GM23338 (cell line): ENCODE measurements around the gene SH3BP4. TPM values are rescaled to one million over a fixed set of nuclear protein-coding genes. Genes with fewer than 3 reads are reported as not detected.

ENCODE experiments used
- ATAC-seq: fragments of 200-7000 bp; cut with Tn5 transposase; 3 replicates; pipeline ENCODE4 v1.9.1; 2020
- DNase-seq: peaks from one replicate; pipeline ENCODE4 v3.0.0-alpha.2; 2015; ENCODE audit warnings: low spot score
- H2AFZ ChIP-seq: fragments of 200-600 bp; sonication (generic); 2 replicates; pipeline ENCODE4 v1.8.0; 2016; ENCODE audit warnings: antibody characterized with exemption, mild to moderate bottlenecking, moderate library complexity
- H3F3A ChIP-seq: fragments of 200-600 bp; sonication (generic); replicated peaks from 2 replicates; pipeline ENCODE4 v1.8.0; 2017; ENCODE audit warnings: antibody characterized with exemption, mixed run types, low read depth
- H3K27ac ChIP-seq: fragments of 200-600 bp; sonication (generic); 2 replicates; pipeline ENCODE4 v1.6.1; 2016; ENCODE audit warnings: low read depth
- H3K27me3 ChIP-seq: fragments of 200-600 bp; sonication (generic); 2 replicates; pipeline ENCODE4 v1.8.0; 2016; ENCODE audit warnings: mild to moderate bottlenecking, mixed run types, moderate library complexity; ENCODE audit not compliant: insufficient read depth
- H3K36me3 ChIP-seq: fragments of 200-600 bp; sonication (generic); 2 replicates; pipeline ENCODE4 v1.8.0; 2016; ENCODE audit warnings: mild to moderate bottlenecking; ENCODE audit not compliant: insufficient read depth
- H3K4me1 ChIP-seq: fragments of 200-600 bp; sonication (generic); 2 replicates; pipeline ENCODE4 v1.8.0; 2016; ENCODE audit warnings: mild to moderate bottlenecking, moderate library complexity; ENCODE audit not compliant: insufficient read depth
- H3K4me2 ChIP-seq: fragments of 200-600 bp; sonication (generic); 2 replicates; pipeline ENCODE4 v1.7.1; 2017; ENCODE audit warnings: mixed run types
- H3K4me3 ChIP-seq: fragments of 200-600 bp; sonication (generic); 2 replicates; pipeline ENCODE4 v1.6.1; 2016; ENCODE audit warnings: mixed run types
- H3K79me2 ChIP-seq: fragments of 200-600 bp; sonication (generic); replicated peaks from 2 replicates; pipeline ENCODE4 v1.8.0; 2017; ENCODE audit warnings: mild to moderate bottlenecking; ENCODE audit not compliant: insufficient read depth
- H3K9me2 ChIP-seq: fragments of 200-600 bp; sonication (generic); 2 replicates; pipeline ENCODE4 v1.8.0; 2017; ENCODE audit not compliant: insufficient read depth
- H4K20me1 ChIP-seq: fragments of 200-600 bp; sonication (generic); replicated peaks from 2 replicates; pipeline ENCODE4 v1.8.0; 2017; ENCODE audit warnings: mild to moderate bottlenecking; ENCODE audit not compliant: insufficient read depth
- H3K27ac Mint-ChIP-seq: 2 replicates; pipeline ENCODE4 v1.8.0; 2020; ENCODE audit warnings: inconsistent platforms, mild to moderate bottlenecking, moderate library complexity, mixed read lengths
- H3K27me3 Mint-ChIP-seq: 3 replicates; pipeline ENCODE4 v1.8.0; 2022; ENCODE audit warnings: low read depth, mild to moderate bottlenecking, moderate library complexity, mixed read lengths, inconsistent platforms; ENCODE audit not compliant: insufficient read depth, poor library complexity
- H3K36me3 Mint-ChIP-seq: 3 replicates; pipeline ENCODE4 v1.8.0; 2021; ENCODE audit warnings: low read depth, mild to moderate bottlenecking, inconsistent platforms, moderate library complexity, mixed read lengths
- H3K4me1 Mint-ChIP-seq: 3 replicates; pipeline ENCODE4 v1.8.0; 2020; ENCODE audit warnings: mild to moderate bottlenecking, inconsistent platforms, mixed read lengths
- H3K4me3 Mint-ChIP-seq: 3 replicates; pipeline ENCODE4 v1.8.0; 2021; ENCODE audit warnings: moderate library complexity, mild to moderate bottlenecking, inconsistent platforms, mixed read lengths
- H3K9me3 Mint-ChIP-seq: 3 replicates; pipeline ENCODE4 v1.8.0; 2020; ENCODE audit warnings: moderate library complexity, mild to moderate bottlenecking, inconsistent platforms, mixed read lengths
- CREB1 ChIP-seq: fragments of 250-450 bp; sonication (Bioruptor Pico); IDR thresholded peaks from 2 replicates; pipeline ENCODE4 v1.5.0; 2020; ENCODE audit warnings: low read depth, mild to moderate bottlenecking, moderate library complexity
- EZH2 ChIP-seq: fragments of 200-600 bp; sonication (generic); IDR thresholded peaks from one replicate; pipeline ENCODE4 v1.8.0; 2017; ENCODE audit warnings: antibody characterized with exemption, mild to moderate bottlenecking, low read depth; ENCODE audit not compliant: unreplicated experiment
- EZH2phosphoT487 ChIP-seq: fragments of 200-600 bp; sonication (generic); IDR thresholded peaks from one replicate; pipeline ENCODE4 v1.8.1; 2018; ENCODE audit warnings: antibody characterized with exemption; ENCODE audit not compliant: unreplicated experiment
- JUNB ChIP-seq: IDR thresholded peaks from one replicate; pipeline ENCODE4 v1.6.1; 2016; ENCODE audit warnings: antibody characterized with exemption; ENCODE audit not compliant: unreplicated experiment
- NANOG ChIP-seq: IDR thresholded peaks from 2 replicates; pipeline ENCODE4 v1.6.1; 2016; ENCODE audit warnings: antibody characterized with exemption, borderline replicate concordance
- POLR2AphosphoS5 ChIP-seq: IDR thresholded peaks from 2 replicates; pipeline ENCODE4 v1.6.1; 2016; ENCODE audit warnings: antibody characterized with exemption, low read depth
- ZNF114 ChIP-seq: fragments of 250-450 bp; sonication (Bioruptor Pico); IDR thresholded peaks from 2 replicates; pipeline ENCODE4 v1.5.0; 2020; ENCODE audit warnings: mild to moderate bottlenecking, moderate library complexity
- ZNF331 ChIP-seq: fragments of 250-450 bp; sonication (Bioruptor Pico); IDR thresholded peaks from 2 replicates; pipeline ENCODE4 v1.5.0; 2020; ENCODE audit warnings: low read depth, mild to moderate bottlenecking, moderate library complexity
- ZNF462 ChIP-seq: fragments of 250-450 bp; sonication (Bioruptor Pico); IDR thresholded peaks from 2 replicates; pipeline ENCODE4 v1.5.0; 2020; ENCODE audit warnings: mild to moderate bottlenecking, moderate library complexity
- polyA plus RNA-seq: library from polyadenylated mRNA; unstranded; fragments of >200 nt; fragmentation: Nextera tagmentation; extraction: Ambion mirVana; gene quantifications from 2 replicates; pipeline ENCODE4 v1.2.1, GENCODE V29; 2016
- total RNA-seq: library from RNA; depleted of rRNA; stranded (reverse); fragments of >200 nt; shearing (Covaris generic); gene quantifications from 2 replicates; pipeline ENCODE4 v1.2.3, GENCODE V29; 2014
- TF ChIP-seq, protein P1 (sequence below), 2 experiments: fragments of 200-600 bp in 1 of 2; sonication (generic) in 1 of 2; conservative IDR thresholded peaks; 2 replicates each; pipeline versions ENCODE4 v1.5.1 to v1.6.1; 2016 to 2017; ENCODE audit warnings: antibody characterized with exemption in 2 of 2, low read depth in 2 of 2, mild to moderate bottlenecking in 2 of 2, moderate library complexity in 1 of 2
- TF ChIP-seq, protein P2 (sequence below): IDR thresholded peaks from 2 replicates; pipeline ENCODE4 v1.6.1; 2016; ENCODE audit warnings: antibody characterized with exemption

Gene SH3BP4
- total and polyA plus RNA-seq, 2 experiments from 2014 or later: 15.6 to 50.9 TPM

DNA sequence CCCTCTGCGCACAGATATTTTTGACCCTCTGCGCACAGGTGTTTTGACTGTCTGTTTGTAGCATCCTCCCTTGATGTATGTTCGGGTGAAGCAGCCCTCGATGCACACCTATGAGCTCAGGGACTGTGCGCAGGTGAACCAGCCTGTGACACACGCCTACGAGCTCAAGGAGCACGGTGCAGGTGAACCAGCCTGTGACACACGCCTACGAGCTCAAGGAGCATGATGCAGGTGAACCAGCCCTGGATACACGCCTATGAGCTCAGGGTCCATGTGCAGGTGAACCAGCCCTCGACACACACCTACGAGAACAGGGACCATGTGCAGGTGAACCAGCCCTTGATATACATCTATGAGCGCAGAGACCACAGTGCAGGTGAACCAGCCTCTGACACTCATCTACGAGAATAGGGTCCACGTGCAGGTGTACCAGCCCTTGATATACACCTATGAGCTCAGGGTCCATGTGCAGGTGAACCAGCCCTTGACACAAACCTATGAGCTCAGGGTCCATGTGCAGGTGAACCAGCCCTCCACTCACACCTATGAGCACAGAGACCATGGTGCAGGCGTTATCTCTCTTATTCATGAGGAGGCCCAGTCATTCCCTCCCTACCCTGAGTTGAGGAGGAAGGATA lies 33.9 kb downstream of the SH3BP4 start:
- peaks cover 92% of the 10 kb centered on the region for H3K79me2 ChIP-seq
- ATAC-seq: no peak
- H3K36me3 Mint-ChIP-seq: peaks cover 12% of the 10 kb centered on the region; the same call in 1 of the 3 replicates
- H2AFZ ChIP-seq: no peak overlapping the region
- H3K36me3 ChIP-seq: no peaks in the 10 kb centered on the region
- no peak overlapping the region for H3K27ac Mint-ChIP-seq
- H3K27me3 ChIP-seq: no peaks in the 10 kb centered on the region
- H3K4me2 ChIP-seq: no peak overlapping the region
- H3K9me2 ChIP-seq: peaks cover 12% of the 10 kb centered on the region; the same call in 1 of the 2 replicates
- H4K20me1 ChIP-seq: peaks cover 10% of the 10 kb centered on the region; the same call in 1 of the 2 replicates
- TF ChIP-seq ZNF331 (CRISPR knock-in tag): no peak
- TF ChIP-seq, protein P1, sequence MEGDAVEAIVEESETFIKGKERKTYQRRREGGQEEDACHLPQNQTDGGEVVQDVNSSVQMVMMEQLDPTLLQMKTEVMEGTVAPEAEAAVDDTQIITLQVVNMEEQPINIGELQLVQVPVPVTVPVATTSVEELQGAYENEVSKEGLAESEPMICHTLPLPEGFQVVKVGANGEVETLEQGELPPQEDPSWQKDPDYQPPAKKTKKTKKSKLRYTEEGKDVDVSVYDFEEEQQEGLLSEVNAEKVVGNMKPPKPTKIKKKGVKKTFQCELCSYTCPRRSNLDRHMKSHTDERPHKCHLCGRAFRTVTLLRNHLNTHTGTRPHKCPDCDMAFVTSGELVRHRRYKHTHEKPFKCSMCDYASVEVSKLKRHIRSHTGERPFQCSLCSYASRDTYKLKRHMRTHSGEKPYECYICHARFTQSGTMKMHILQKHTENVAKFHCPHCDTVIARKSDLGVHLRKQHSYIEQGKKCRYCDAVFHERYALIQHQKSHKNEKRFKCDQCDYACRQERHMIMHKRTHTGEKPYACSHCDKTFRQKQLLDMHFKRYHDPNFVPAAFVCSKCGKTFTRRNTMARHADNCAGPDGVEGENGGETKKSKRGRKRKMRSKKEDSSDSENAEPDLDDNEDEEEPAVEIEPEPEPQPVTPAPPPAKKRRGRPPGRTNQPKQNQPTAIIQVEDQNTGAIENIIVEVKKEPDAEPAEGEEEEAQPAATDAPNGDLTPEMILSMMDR (conservative IDR thresholded peaks at IDR 0.05; ENCODE audit: low read depth in 2 of 2): no peak
- TF ChIP-seq CREB1 (CRISPR knock-in tag): no peak
- no peak for TF ChIP-seq JUNB
- no peak for TF ChIP-seq EZH2phosphoT487
- TF ChIP-seq ZNF462 (CRISPR knock-in tag): no peak
- TF ChIP-seq ZNF114 (CRISPR knock-in tag): no peak
- no peak for TF ChIP-seq POLR2AphosphoS5
- no peak for TF ChIP-seq NANOG
- TF ChIP-seq, protein P2, sequence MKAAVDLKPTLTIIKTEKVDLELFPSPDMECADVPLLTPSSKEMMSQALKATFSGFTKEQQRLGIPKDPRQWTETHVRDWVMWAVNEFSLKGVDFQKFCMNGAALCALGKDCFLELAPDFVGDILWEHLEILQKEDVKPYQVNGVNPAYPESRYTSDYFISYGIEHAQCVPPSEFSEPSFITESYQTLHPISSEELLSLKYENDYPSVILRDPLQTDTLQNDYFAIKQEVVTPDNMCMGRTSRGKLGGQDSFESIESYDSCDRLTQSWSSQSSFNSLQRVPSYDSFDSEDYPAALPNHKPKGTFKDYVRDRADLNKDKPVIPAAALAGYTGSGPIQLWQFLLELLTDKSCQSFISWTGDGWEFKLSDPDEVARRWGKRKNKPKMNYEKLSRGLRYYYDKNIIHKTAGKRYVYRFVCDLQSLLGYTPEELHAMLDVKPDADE: no peak
- no peak for TF ChIP-seq EZH2
- H3K4me1 Mint-ChIP-seq: peaks cover 38% of the 10 kb centered on the region
- no peaks in the 10 kb centered on the region; the same call in 2 of the 3 replicates for H3K9me3 Mint-ChIP-seq
- peaks cover 12% of the 10 kb centered on the region for H3K27me3 Mint-ChIP-seq
- H3F3A ChIP-seq: peaks cover 4% of the 10 kb centered on the region; the same call in 1 of the 2 replicates
- no peak overlapping the region for H3K4me3 Mint-ChIP-seq
- no peak overlapping the region for H3K4me3 ChIP-seq
- DNase-seq: no peak
- H3K4me1 ChIP-seq: peaks cover 36% of the 10 kb centered on the region
- no peak overlapping the region for H3K27ac ChIP-seq
